Measurements from ENCODE around the gene CARD8.

- TF ChIP-seq CTCF (IDR thresholded peaks at IDR 0.05): no peak
- TF ChIP-seq ZFX (IDR thresholded peaks at IDR 0.05; ENCODE audit: borderline replicate concordance): no peak
These were observed 6.2 kb downstream of the CARD8 start for GRCh38 chr19:48249502-48250014.

Data from 22Rv1 (cell line).